ENCODE results near the gene ARHGAP6.

GRCh38 chrX:11382930-11383329, 282.8 kb downstream of the ARHGAP6 start:
- TF ChIP-seq EP300 (IDR thresholded peaks at IDR 0.05; ENCODE audit: low read length) (no peak), PCBP1 (IDR thresholded peaks at IDR 0.05; ENCODE audit: low read depth, low read length, poor library complexity, severe bottlenecking) (no peak), SMC3 (conservative IDR thresholded peaks at IDR 0.05; ENCODE audit: insufficient read depth, low read depth, low read length) (no peak), CTCF (IDR thresholded peaks at IDR 0.05 in 2 of 3, conservative IDR thresholded peaks at IDR 0.05 in 1 of 3; ENCODE audit: insufficient read depth in 2 of 3, low read depth in 1 of 3, low read length in 3 of 3) (no peak)
